HG03103 (cell line): ENCODE measurements around the gene MINDY3.
A peak's percentile ranks its signal among the peaks of the same experiment; 100 is the strongest.
"Not testable (repeated sequence)": the region's sequence is repeated elsewhere in the genome, so short reads cannot be mapped to it uniquely, and the experiment has no call there.

Source experiments
- ATAC-seq: cut with Tn5 transposase; IDR thresholded peaks from one replicate; pipeline ENCODE4 v1.9.1; 2021; ENCODE audit warnings: low read depth; ENCODE audit not compliant: unreplicated experiment

Gene MINDY3

GRCh38 chr10:15859906-15860691 is at the start of gene MINDY3:
MINDY3 (minus strand) TSS chr10:15860507; CDS start chr10:15860299, 208 bp downstream.
- ATAC-seq: peak; percentile 82

DNA sequence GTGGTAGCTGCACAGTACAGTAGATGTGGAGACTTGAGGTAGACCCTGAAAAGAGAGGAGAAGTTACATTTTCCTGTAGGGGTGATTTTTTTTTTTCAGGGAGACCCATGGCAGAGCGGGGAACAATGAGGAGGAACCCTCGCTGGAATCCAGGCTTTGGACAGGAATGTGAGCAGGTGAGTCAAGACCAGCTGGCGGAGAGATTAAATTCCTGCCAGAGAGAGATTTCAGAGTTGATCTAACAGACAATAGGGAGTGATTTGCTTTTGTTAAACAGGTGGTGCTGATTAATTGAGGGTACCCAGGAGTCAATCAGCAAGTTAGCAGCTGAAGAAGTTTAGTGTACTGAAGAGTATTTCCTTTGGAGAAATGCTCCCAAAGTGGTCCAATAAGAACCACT is 41.6 kb upstream of the MINDY3 start:
- ATAC-seq: no peak

DNA sequence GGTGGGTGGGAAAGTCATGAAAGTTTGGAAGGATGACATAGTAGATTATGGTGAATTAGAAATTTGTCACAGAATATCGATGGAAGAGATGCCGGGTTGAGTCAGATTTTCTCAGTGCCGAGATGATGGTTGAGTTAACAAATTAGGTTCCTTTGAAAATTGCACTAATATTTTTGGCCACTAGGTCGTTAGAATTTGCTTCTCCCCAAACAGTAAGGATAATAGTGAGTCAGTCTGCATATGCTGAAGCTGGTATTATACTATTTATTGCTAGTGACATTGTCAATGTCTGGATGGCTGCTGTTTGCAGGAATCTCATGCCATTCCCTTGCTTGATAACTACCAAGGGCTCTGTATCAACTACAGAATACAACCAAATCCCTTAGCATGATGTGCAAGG is 37.7 kb upstream of the MINDY3 start:
- ATAC-seq: no peak

GRCh38 chr10:15897287-15897686 is 37.0 kb upstream of the MINDY3 start:
- no peak for ATAC-seq

- ATAC-seq: no peak
Observed at GRCh38 chr10:15896654-15897053, 36.3 kb upstream of the MINDY3 start.

GRCh38 chr10:15884447-15884846 is 24.1 kb upstream of the MINDY3 start:
- ATAC-seq: no peak

DNA sequence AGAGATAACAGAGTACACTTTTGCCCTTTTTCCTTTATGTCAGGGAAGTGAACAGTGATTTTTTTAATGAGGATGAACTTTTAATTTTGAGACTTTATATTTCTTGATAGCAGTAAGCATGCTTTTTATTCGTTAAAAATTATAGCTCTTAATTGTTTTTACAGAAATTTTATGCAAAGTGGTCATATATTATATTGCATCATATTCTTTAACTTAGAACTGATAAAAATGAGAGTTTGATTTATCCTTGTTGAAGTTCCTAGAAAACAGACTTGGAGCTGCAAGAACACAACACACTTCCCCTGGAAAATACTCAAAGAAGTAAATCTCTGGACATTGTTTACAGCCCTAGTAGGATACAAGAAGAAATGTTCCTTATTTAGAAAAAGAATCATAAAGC is 21.2 kb upstream of the MINDY3 start:
- no peak for ATAC-seq

GRCh38 chr10:15879663-15880062 is 19.4 kb upstream of the MINDY3 start:
- ATAC-seq: no peak

DNA sequence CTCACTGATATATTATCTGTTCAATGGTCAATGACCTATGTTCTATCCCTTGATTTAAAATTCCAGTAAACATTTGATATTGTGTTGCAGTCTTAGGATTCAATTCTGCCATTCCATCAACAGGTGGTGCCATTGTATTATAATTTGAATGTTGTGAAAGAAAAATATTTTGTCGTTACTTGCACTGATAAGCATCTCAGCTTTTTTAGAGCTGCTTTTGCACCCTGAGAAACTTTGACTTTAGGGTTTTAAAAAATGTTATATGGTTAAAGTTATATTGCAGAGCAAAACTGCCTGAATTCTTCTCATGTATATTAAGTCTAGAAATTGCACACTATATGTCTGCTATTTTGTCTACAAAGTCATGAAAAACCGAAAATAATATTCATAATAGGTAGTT is 18.8 kb upstream of the MINDY3 start:
- no peak for ATAC-seq

DNA sequence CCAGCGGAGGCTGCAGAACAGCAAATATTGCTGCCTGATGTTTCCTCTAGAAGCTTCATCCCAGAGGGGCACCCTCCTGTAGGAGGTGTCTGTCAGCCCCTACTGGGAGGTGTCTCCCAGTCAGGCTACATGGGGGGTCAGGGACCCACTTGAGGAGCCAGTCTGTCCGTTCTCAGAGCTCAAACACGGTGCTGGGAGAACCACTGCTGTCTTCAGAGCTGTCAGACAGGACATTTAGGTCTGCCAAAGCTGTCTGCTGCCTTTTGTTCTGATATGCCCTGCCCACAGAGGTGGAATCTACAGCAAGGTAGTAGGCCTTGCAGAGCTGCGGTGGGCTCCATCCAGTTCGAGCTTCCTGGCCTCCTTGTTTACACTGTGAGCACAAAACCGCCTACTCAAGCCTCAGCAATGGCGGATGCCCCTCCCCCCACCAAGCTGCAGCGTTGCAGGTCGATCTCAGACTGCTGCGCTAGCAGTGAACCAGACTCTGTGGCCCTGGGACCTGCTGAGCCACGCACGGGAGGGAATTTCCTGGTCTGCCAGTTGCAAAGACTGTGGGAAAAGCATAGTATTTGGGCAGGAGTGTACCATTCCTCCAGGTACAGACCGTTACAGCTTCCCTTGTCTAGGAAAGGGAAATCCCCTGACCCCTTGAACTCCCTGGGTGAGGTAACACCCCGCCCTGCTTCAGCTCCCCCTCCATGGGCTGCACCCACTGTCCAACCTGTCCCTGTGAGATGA is 17.7 kb upstream of the MINDY3 start:
- ATAC-seq: no peak

GRCh38 chr10:15876274-15876673 is 16.0 kb upstream of the MINDY3 start:
- not testable (repeated sequence) for ATAC-seq

GRCh38 chr10:15872645-15873044 is 12.3 kb upstream of the MINDY3 start:
- not testable (repeated sequence) for ATAC-seq

- no peak for ATAC-seq
Observed at GRCh38 chr10:15871823-15872222, 11.5 kb upstream of the MINDY3 start.

DNA sequence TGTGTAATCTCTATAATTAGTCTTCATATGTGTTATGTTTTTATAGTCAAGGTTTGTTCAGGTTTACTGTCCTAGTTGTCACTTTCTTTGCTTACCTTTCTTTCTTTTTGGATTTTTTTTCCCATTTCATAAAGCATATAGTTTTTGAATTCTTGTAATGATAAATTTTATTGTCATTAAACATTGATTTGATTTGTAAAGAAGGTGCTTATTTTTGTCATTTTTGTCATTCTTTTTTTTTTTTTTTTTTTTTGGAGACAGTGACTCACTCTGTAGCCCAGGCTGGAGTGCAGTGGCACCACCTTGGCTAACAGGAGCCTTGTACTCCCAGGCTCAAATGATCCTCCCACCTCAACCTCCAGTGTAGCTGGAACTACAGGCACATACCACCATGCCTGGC is 9.6 kb upstream of the MINDY3 start:
- ATAC-seq: no peak

DNA sequence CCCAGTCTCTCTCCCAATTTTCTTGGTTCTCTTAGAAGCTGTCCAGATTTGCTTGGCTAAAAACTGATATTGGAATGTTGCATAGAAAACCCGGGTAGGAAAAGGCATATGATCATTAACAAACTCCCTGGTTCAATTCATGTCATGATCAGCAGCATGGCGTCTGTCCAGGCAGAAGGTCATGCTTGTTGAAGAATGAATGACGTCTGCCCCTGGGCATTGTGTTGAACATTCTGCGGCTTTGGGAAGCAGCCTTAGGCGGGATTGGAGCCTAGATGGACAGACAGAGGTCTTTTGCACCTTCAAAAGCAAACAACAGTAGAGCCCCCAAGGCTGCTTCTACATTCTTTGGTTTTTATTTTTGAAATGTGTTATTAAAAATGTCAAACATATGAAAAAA is 7.7 kb upstream of the MINDY3 start:
- no peak for ATAC-seq

- ATAC-seq: no peak
Observed at GRCh38 chr10:15865304-15865703, 5.0 kb upstream of the MINDY3 start.

- ATAC-seq: no peak
Observed at GRCh38 chr10:15864419-15864818, 4.1 kb upstream of the MINDY3 start.

GRCh38 chr10:15863733-15864132 is 3.4 kb upstream of the MINDY3 start:
- ATAC-seq: no peak

- ATAC-seq: no peak
Observed at GRCh38 chr10:15863323-15863722, 3.0 kb upstream of the MINDY3 start.

- ATAC-seq: no peak
Observed at GRCh38 chr10:15860692-15861201, 440 bp upstream of the MINDY3 start.

DNA sequence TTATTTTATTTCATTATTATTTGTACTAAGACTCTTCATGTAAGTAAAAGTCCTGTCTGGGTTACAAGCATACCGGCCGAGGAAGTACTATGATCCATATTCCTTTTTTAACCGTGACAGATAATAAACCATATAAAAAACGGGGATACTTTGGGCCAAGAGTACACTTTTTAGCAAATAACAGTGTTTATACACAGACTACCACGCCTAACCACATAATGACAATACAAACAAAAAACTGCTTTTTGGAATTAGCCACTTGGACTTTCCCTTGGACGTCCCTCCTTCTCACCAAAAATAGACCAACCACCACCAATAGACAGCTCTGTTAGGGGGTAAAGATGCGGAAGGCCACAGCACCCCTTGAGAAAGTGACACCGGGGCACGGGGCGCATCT is 800 bp downstream of the MINDY3 start:
- ATAC-seq: peak; percentile 55

DNA sequence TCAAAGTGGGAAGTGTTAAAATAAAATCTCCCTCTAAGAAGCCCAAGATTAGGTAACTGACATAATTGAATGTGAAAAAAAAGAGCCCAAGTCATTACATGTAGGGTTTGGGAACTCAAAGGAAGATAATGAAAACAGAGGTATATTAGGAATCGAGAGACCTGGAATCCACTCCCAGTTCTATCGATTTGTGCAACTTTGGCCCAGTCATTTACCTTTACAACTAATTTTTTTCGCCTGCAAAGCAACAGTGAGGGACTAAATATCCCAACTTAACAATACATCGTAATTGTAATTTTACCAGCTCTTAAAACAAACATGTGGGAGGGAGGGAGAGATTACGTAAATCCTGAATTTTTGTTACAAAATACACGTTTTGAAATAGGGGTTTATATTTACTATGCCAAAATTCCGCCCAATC is 1.4 kb downstream of the MINDY3 start:
- no peak for ATAC-seq
